Peyer's patch (tissue), 4 donors: Measurements from ENCODE around the gene SMYD3. TPM values are rescaled to one million over a fixed set of nuclear protein-coding genes. Genes with fewer than 3 reads are reported as not detected.

ENCODE experiments used
- DNase-seq, 3 donors: peaks; one replicate each; pipeline ENCODE4 v3.0.0-alpha.2; 2017 to 2019
- H3K27ac ChIP-seq, 4 donors: fragments of 200-600 bp; sonication (generic); one replicate each; pipeline ENCODE4 v1.5.1; 2016 to 2019
- H3K27me3 ChIP-seq, 2 donors: fragments of 200-600 bp; sonication (generic); one replicate each; pipeline ENCODE4 v1.5.1; 2019
- H3K36me3 ChIP-seq, 3 donors: fragments of 200-600 bp; sonication (generic); one replicate each; pipeline ENCODE4 v1.5.1; 2016 to 2019
- H3K4me1 ChIP-seq, 4 donors: fragments of 200-600 bp; sonication (generic); one replicate each; pipeline ENCODE4 v1.5.1; 2016 to 2019
- H3K4me3 ChIP-seq, 4 donors: fragments of 200-600 bp; sonication (generic); 1 replicate in 3 of 4; 2 replicates in 1 of 4; pipeline ENCODE4 v1.5.1; 2016 to 2019; ENCODE audit warnings: mild to moderate bottlenecking in 1 of 4
- H3K9me3 ChIP-seq, 4 donors: fragments of 200-600 bp; sonication (generic); one replicate each; pipeline ENCODE4 v1.5.1; 2016 to 2019; ENCODE audit warnings: mild to moderate bottlenecking in 1 of 4
- CTCF ChIP-seq, 6 experiments: fragments of 450-650 bp in 4 of 6; fragments of 200-600 bp in 2 of 6; sonication (generic) in 1 of 6; IDR thresholded peaks; one replicate each; pipeline ENCODE4 v1.5.1; 2017 to 2019; ENCODE audit warnings: antibody characterized with exemption in 6 of 6, mild to moderate bottlenecking in 3 of 6, moderate library complexity in 1 of 6
- POLR2A ChIP-seq, 2 donors: fragments of 450-650 bp; IDR thresholded peaks; one replicate each; pipeline ENCODE4 v1.5.1; 2017; ENCODE audit warnings: antibody characterized with exemption in 2 of 2, mild to moderate bottlenecking in 2 of 2, moderate library complexity in 2 of 2
- total RNA-seq, 4 donors: library from RNA; depleted of rRNA; stranded (reverse); fragments of >200 nt; gene quantifications; one replicate each; pipeline ENCODE4 v1.1.0, GENCODE V29; 2016

The SMYD3 gene
- total RNA-seq, 4 donors from 2014 or later: 19.8 to 55.3 (median 26.9) TPM

- no peak for DNase-seq
- Histone ChIP-seq H3K9me3 (no peaks in the 10 kb centered on the region), H3K36me3 (no peaks in the 10 kb centered on the region), H3K27me3 (no peaks in the 10 kb centered on the region), H3K27ac (no peak overlapping the region), H3K4me1 (no peaks in the 10 kb centered on the region), H3K4me3 (no peak overlapping the region)
- TF ChIP-seq CTCF (IDR thresholded peaks at IDR 0.05) (no peak), POLR2A (IDR thresholded peaks at IDR 0.05) (no peak)
Observed at GRCh38 chr1:246203180-246203579, 303.9 kb downstream of the SMYD3 start.

GRCh38 chr1:246200738-246201137 is 306.3 kb downstream of the SMYD3 start:
- H3K4me1 ChIP-seq: no peaks in the 10 kb centered on the region
- TF ChIP-seq POLR2A (IDR thresholded peaks at IDR 0.05): no peak
- no peak for TF ChIP-seq CTCF (IDR thresholded peaks at IDR 0.05)
- H3K36me3 ChIP-seq: no peaks in the 10 kb centered on the region
- DNase-seq: no peak
- no peaks in the 10 kb centered on the region for H3K9me3 ChIP-seq
- H3K27me3 ChIP-seq: no peaks in the 10 kb centered on the region
- no peak overlapping the region for H3K27ac ChIP-seq
- no peak overlapping the region for H3K4me3 ChIP-seq

GRCh38 chr1:246200225-246200624 is 306.9 kb downstream of the SMYD3 start:
- Histone ChIP-seq H3K36me3 (no peaks in the 10 kb centered on the region), H3K4me1 (no peaks in the 10 kb centered on the region), H3K27me3 (no peaks in the 10 kb centered on the region), H3K27ac (no peak overlapping the region), H3K4me3 (no peak overlapping the region), H3K9me3 (no peaks in the 10 kb centered on the region)
- TF ChIP-seq CTCF (IDR thresholded peaks at IDR 0.05) (no peak), POLR2A (IDR thresholded peaks at IDR 0.05) (no peak)
- DNase-seq: no peak

DNA sequence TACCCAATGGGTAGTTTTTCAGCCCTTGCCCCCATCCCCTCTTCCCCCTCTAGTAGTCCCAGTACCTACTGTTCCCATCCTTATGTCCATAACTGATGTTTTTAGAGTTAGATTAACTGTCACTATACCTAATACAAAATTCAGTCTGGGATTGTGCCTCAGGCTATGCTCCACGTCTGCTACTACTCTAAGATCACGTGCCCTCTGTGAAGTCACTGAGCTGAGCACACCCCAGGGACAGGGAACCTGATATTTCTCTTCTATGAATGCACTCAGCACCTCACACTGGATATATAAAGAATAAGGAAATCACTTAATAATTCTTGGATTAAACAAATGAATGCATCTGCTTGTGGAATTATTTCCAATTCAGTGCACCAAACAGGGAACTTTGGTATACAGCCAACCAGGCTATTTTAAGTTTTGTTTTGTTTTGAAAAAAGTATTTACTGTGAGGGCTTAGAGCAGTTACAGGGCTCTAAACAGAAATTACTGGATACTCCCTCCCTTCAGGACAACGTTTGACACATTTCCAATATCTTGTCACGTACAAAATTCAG is 307.9 kb downstream of the SMYD3 start:
- Histone ChIP-seq H3K4me1 (no peaks in the 10 kb centered on the region), H3K9me3 (no peaks in the 10 kb centered on the region), H3K36me3 (no peaks in the 10 kb centered on the region), H3K27ac (no peak overlapping the region), H3K4me3 (no peak overlapping the region), H3K27me3 (no peaks in the 10 kb centered on the region)
- DNase-seq: no peak
- TF ChIP-seq POLR2A (IDR thresholded peaks at IDR 0.05) (no peak), CTCF (IDR thresholded peaks at IDR 0.05) (no peak)

GRCh38 chr1:246198115-246198816 is 308.8 kb downstream of the SMYD3 start:
- no peaks in the 10 kb centered on the region for H3K27me3 ChIP-seq
- no peak for DNase-seq
- no peaks in the 10 kb centered on the region for H3K9me3 ChIP-seq
- no peaks in the 10 kb centered on the region for H3K36me3 ChIP-seq
- H3K4me3 ChIP-seq: no peak overlapping the region
- H3K27ac ChIP-seq: no peak overlapping the region
- no peak for TF ChIP-seq POLR2A (IDR thresholded peaks at IDR 0.05)
- TF ChIP-seq CTCF (IDR thresholded peaks at IDR 0.05): no peak
- no peaks in the 10 kb centered on the region for H3K4me1 ChIP-seq
